ENCODE data around the gene PDGFA.

Gene PDGFA

GRCh38 chr7:500521-501420, 18.9 kb downstream of the PDGFA start:
- DNase-seq (ENCODE audit: low read depth): no peak
- H3K4me3 ChIP-seq (ENCODE audit: low read depth, low read length): no peak overlapping the region
- TF ChIP-seq CTCF (conservative IDR thresholded peaks at IDR 0.05; ENCODE audit: low read depth, low read length): no peak

GRCh38 chr7:499853-500485, 19.7 kb downstream of the PDGFA start:
- TF ChIP-seq CTCF (conservative IDR thresholded peaks at IDR 0.05; ENCODE audit: low read depth, low read length): no peak
- DNase-seq (ENCODE audit: low read depth): no peak
- no peak overlapping the region for H3K4me3 ChIP-seq (ENCODE audit: low read depth, low read length)

DNA sequence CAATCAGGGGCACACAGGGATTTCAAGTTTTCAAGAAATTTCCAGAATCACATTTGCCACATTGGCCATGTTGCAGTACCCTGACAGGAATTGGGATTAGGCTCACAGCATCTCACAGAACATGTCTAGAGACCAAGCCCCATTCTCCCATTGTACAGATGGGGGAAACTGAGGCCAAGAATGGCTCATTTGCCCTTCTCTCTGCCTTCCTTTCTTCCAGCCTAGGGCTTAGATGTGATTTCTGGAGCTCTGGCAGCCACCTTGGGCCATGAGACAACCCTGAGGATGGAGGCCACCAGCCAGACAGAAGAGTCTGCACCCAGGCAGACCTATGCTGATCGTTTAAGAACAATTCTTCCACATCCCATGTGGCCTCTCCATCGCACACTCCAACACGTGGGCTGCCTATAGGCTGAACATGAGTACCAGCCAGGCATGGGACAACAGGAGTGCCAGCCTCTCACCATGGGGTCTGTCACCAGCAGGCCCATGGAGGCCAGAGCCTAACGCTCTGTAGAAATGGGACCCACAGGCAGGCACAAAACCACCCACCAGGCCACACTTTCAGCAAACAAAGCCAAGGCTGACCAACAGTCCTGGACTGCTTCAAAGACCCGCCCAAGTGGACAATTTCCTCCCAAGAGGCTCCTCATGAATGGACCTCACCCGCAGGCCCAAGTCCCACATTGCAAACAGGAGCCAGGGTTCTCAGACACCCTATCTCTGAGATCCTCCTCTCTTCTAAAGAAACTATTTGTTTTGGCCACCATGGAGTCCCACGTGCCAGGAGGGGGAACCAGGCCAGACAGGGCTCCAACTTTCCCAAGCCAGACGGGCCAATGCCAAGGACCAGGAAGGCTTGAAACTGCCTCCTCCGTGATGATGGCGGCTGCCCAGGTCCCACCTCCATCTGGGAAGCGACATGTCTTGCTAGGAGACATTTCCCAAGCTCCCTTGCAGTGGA, 20.7 kb downstream of the PDGFA start:
- no peak for DNase-seq (ENCODE audit: low read depth)
- no peak for TF ChIP-seq CTCF (conservative IDR thresholded peaks at IDR 0.05; ENCODE audit: low read depth, low read length)
- no peak overlapping the region for H3K4me3 ChIP-seq (ENCODE audit: low read depth, low read length)

GRCh38 chr7:497946-498655, 21.5 kb downstream of the PDGFA start:
- TF ChIP-seq CTCF (conservative IDR thresholded peaks at IDR 0.05; ENCODE audit: low read depth, low read length): no peak
- no peak for DNase-seq (ENCODE audit: low read depth)
- H3K4me3 ChIP-seq (ENCODE audit: low read depth, low read length): no peak overlapping the region

DNA sequence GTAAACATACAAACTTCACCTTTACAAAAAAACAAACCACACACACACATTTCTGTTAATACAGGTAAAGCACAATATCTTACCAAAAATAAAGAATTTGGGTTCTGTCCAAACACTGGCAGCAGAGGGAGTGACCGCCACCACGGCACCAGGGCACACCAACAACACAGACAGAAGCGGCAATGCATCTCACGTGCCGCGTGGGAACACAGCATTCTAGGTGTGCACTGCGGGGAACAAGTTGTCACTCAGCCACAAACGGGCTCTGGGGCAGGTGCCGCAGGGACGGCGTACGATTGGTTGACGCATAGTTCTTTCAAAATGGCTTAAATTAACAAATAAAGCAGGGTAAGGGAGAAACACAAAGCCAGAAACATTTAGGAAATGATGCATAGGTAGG, 22.3 kb downstream of the PDGFA start:
- no peak for TF ChIP-seq CTCF (conservative IDR thresholded peaks at IDR 0.05; ENCODE audit: low read depth, low read length)

More for the DNA sequence above, 22.3 kb downstream of the PDGFA start:
- no peak for DNase-seq (ENCODE audit: low read depth)
- no peak overlapping the region for H3K4me3 ChIP-seq (ENCODE audit: low read depth, low read length)
